Measurements from ENCODE around the gene PRX. TPM values are rescaled to one million over a fixed set of nuclear protein-coding genes. Genes with fewer than 3 reads are reported as not detected.
A peak's percentile ranks its signal among the peaks of the same experiment; 100 is the strongest.

The PRX gene
- total and polyA plus RNA-seq, 2 of the 4 experiments (the other 2 are of a cell fraction), result 0.90 to 1.7 TPM

DNA sequence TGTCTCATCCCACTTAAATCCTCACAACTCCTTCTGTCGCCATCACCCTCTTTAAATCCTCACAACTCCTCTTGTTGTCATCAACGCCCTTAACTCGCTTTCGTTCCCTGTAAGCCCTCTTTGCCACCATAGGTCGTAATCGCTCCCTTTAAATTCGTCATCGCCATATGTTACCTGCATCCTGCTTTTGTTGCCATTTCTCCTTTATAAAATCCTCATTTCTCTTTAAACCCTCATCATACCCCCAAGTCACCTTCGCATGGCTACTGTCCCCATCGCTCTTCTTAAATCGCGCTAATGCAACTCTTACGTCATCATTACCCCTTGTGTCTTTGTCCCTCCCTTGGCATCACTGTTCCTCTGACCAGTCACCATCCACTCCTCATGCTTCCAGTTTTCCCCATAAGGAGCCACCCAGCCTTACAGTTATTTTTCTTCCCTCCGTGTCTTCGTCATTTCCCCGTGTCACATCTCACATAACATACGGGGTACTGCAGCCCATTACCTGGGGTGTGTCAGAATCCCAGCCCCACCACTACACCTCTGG, 64.1 kb downstream of the PRX start:
- Histone ChIP-seq H2BK20ac (ENCODE audit: low read depth, low read length) (no peak overlapping the region), H3K27ac (ENCODE audit: insufficient read depth, low read length) (peak overlapping the region; percentile 33), H2BK5ac (ENCODE audit: low read depth, low read length, poor library complexity, severe bottlenecking) (peak overlapping the region; percentile 57), H2BK15ac (ENCODE audit: low read depth, low read length) (0 out of 3 replicates have a peak overlapping the region, but pooled peaks have one; percentile 11), H3K18ac (ENCODE audit: low read depth, low read length) (no peak overlapping the region), H3K14ac (replicated peaks; ENCODE audit: low read depth, low read length) (peak overlapping the region; percentile 96), H3K36me3 (ENCODE audit: control insufficient read depth, insufficient read depth, low read length) (peaks cover 4% of the 10 kb centered on the region; the same call in 1 of the 2 replicates), H3K9me1 (ENCODE audit: insufficient read depth, low read length) (peaks cover 10% of the 10 kb centered on the region), H3K56ac (ENCODE audit: extremely low read depth, insufficient read depth, low read length) (peak overlapping the region; percentile 78), H2AK9ac (replicated peaks; ENCODE audit: low read depth, low read length, poor library complexity) (peak overlapping the region; percentile 98), H3K4me2 (ENCODE audit: low read depth, low read length) (peak overlapping the region; percentile 95), H4K91ac (ENCODE audit: insufficient read depth, low read depth, low read length) (0 out of 2 replicates have a peak overlapping the region, but pooled peaks have one; percentile 12), H3K27me3 (ENCODE audit: control insufficient read depth, insufficient read depth, low read length) (no peaks in the 10 kb centered on the region), H3K79me1 (ENCODE audit: low read depth in 1 of 2, low read length in 2 of 2) (peaks cover 25 to 49% of the 10 kb centered on the region in 2 experiments), H4K5ac (ENCODE audit: low read depth, low read length) (peak overlapping the region; percentile 43), H4K8ac (ENCODE audit: low read depth in 2 of 2, low read length in 2 of 2) (peak overlapping the region; percentile 50 to 90; a peak in 3 of 4 replicates), H2AK5ac (ENCODE audit: low read depth, low read length) (peak overlapping the region; percentile 86), H3K9ac (ENCODE audit: low read depth, low read length) (peak overlapping the region; percentile 81), H3K23ac (ENCODE audit: low read depth, low read length) (peak overlapping the region; percentile 91; the same call in 1 of the 2 replicates), H3K4me1 (ENCODE audit: control insufficient read depth, insufficient read depth, low read length) (peaks cover 4% of the 10 kb centered on the region; the same call in 1 of the 2 replicates), H4K20me1 (ENCODE audit: insufficient read depth, low read length) (no peaks in the 10 kb centered on the region), H3K9me3 (ENCODE audit: control insufficient read depth, insufficient read depth, low read length) (no peaks in the 10 kb centered on the region), H3K4ac (ENCODE audit: low read depth, low read length) (peak overlapping the region; percentile 83), H2BK120ac (ENCODE audit: low read depth, low read length) (peak overlapping the region; percentile 15; the same call in 1 of the 2 replicates), H2AFZ (replicated peaks; ENCODE audit: low read length, poor library complexity) (peak overlapping the region; percentile 83), H3K4me3 (ENCODE audit: insufficient read depth, low read depth, low read length) (peak overlapping the region; percentile 62)
- in situ Hi-C loops (cut with MboI; ENCODE audit: low sequenced_read_pairs), result no loop called here
- peak; percentile 52 for DNase-seq
- 28% methylated on average over 16 of the region's 17 CpGs; no CpG with 5 or more reads in 1 of the 2 experiments for WGBS, 2 experiments (ENCODE audit: extremely low coverage in 2 of 2, insufficient read length in 1 of 2)
- intact Hi-C loops (cut with micrococcal nuclease), result loop anchor here (2.0 to 5.0 kb wide), 3 partner anchors 72 to 248 kb away; partner anchors contain the start of gene SERTAD3
- TF ChIP-seq FOS (IDR thresholded peaks at IDR 0.05; ENCODE audit: low read depth, low read length) (no peak), SMC3 (IDR thresholded peaks at IDR 0.05; ENCODE audit: low read depth, low read length) (no peak), CHD1 (IDR thresholded peaks at IDR 0.05; ENCODE audit: low read depth, low read length) (no peak), CEBPB (IDR thresholded peaks at IDR 0.05; ENCODE audit: low read depth, low read length) (peak; percentile 88), RFX5 (IDR thresholded peaks at IDR 0.05; ENCODE audit: low read depth, low read length) (no peak)
- TSS peak; percentile 29 for BruUV-seq (replicated peaks)
- CTCF ChIA-PET, result interaction anchor here (0.5 kb wide), 1 partner anchor 175 kb away, joined by 4 read pairs; no protein-coding TSS in a partner anchor
- POLR2A ChIA-PET (ENCODE audit: unreplicated experiment), result no interaction called here
- peak; percentile 2 for ATAC-seq (ENCODE audit: low read depth)
- dilution Hi-C loops (cut with HindIII; ENCODE audit: low sequenced_read_pairs, unreplicated experiment), result no loop called here
